PC-9 (cell line): ENCODE data around the gene FUCA2.

Experiments used
- CTCF ChIP-seq: fragments of 200-600 bp; sonication (generic); conservative IDR thresholded peaks from 2 replicates; pipeline ENCODE4 v1.6.1; 2017; ENCODE audit warnings: mixed run types, antibody characterized with exemption, mild to moderate bottlenecking, moderate library complexity
- EZH2 ChIP-seq: fragments of 200-600 bp; sonication (generic); IDR thresholded peaks from 2 replicates; pipeline ENCODE4 v1.8.0; 2017; ENCODE audit warnings: antibody characterized with exemption, low read depth

- TF ChIP-seq CTCF: peak; percentile 50; the same call in 1 of the 2 replicates
- TF ChIP-seq EZH2: no peak
Observed at GRCh38 chr6:143513410-143513809, 1.9 kb upstream of the FUCA2 start.
